ENCODE results near the gene SALL2.

Gene SALL2

GRCh38 chr14:21558703-21559170 is 32.6 kb upstream of the SALL2 start:
- H3K27ac ChIP-seq (replicated peaks) = no peak overlapping the region
- no peak overlapping the region for H3K4me3 ChIP-seq (replicated peaks; ENCODE audit: insufficient read depth, low read length)
- TF ChIP-seq REST (IDR thresholded peaks at IDR 0.05; ENCODE audit: insufficient replicate concordance, low read depth) = no peak
- no peak for TF ChIP-seq POLR2AphosphoS5 (IDR thresholded peaks at IDR 0.05; ENCODE audit: low read depth)
- no peak for TF ChIP-seq GABPA (IDR thresholded peaks at IDR 0.05; ENCODE audit: low read depth)
- TF ChIP-seq SPI1 (IDR thresholded peaks at IDR 0.05; ENCODE audit: borderline replicate concordance, low read depth) = no peak
- TF ChIP-seq CTCF (IDR thresholded peaks at IDR 0.05; ENCODE audit: insufficient read depth, low read length) = no peak
- H3K27me3 ChIP-seq (ENCODE audit: insufficient read depth, poor library complexity, severe bottlenecking) = no peaks in the 10 kb centered on the region
- no peak for DNase-seq (ENCODE audit: low read depth in 1 of 2, low spot score in 1 of 2)

DNA sequence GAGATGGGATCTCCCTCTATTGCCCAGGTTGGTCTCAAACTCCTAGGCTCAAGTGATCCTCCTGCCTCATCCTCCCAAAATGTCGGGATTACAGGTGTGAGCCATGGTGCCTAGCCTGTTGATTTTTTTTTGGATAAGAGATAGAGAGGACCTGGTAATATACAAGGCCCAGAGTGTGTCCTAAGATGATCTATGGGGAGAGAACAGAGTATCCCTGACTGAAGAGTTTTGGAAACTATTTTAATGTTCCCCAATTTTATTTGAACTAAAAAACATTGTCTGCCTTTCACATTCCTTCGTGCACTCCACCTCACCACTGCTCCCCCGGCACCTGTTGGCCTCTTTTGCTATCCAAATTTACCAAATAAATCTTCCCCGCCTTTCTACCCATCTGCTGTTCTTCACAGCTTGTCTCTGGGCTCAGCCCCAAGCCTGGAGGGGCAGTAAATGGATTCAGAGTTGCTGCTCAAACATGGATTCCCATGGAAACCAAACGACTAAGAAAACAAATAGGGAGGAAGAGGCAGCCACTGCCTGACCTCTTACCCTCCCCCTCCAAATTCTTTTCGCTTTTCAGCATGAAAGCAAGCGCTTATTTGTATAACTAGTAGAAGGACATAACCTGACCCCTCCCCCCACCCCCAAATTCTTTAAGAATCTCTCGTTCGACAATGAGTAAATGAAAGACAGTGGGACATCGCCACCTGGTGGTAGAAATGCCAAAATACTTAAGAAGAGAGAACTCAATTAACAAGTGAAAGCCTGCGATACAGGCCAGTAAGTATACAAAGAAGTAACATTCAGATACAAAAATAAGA is 31.1 kb upstream of the SALL2 start:
- 0 out of 2 replicates have a peak overlapping the region, but pooled peaks have one; percentile 6 for H3K4me3 ChIP-seq (replicated peaks; ENCODE audit: insufficient read depth, low read length)
- H3K27me3 ChIP-seq (ENCODE audit: insufficient read depth, poor library complexity, severe bottlenecking) = no peaks in the 10 kb centered on the region
- TF ChIP-seq POLR2AphosphoS5 (IDR thresholded peaks at IDR 0.05; ENCODE audit: low read depth) (no peak), CTCF (IDR thresholded peaks at IDR 0.05; ENCODE audit: insufficient read depth, low read length) (peak; percentile 7)
- peak; percentile 14 to 77 for DNase-seq (ENCODE audit: low read depth in 1 of 2, low spot score in 1 of 2)
- H3K27ac ChIP-seq (replicated peaks) = peak overlapping the region; percentile 38; the same call in 1 of the 2 replicates

GRCh38 chr14:21556378-21557083 is 30.4 kb upstream of the SALL2 start:
- Histone ChIP-seq H3K4me3 (replicated peaks; ENCODE audit: insufficient read depth, low read length) (no peak overlapping the region), H3K27ac (replicated peaks) (no peak overlapping the region), H3K27me3 (ENCODE audit: insufficient read depth, poor library complexity, severe bottlenecking) (no peaks in the 10 kb centered on the region)
- no peak for DNase-seq (ENCODE audit: low read depth in 1 of 2, low spot score in 1 of 2)
- TF ChIP-seq POLR2AphosphoS5 (IDR thresholded peaks at IDR 0.05; ENCODE audit: low read depth) = no peak
- TF ChIP-seq REST (IDR thresholded peaks at IDR 0.05; ENCODE audit: insufficient replicate concordance, low read depth) = no peak
- TF ChIP-seq SPI1 (IDR thresholded peaks at IDR 0.05; ENCODE audit: borderline replicate concordance, low read depth) = no peak
- TF ChIP-seq CTCF (IDR thresholded peaks at IDR 0.05; ENCODE audit: insufficient read depth, low read length) = no peak
- no peak for TF ChIP-seq GABPA (IDR thresholded peaks at IDR 0.05; ENCODE audit: low read depth)

Measured in HL-60 (cell line).